ENCODE results near the gene EEPD1. TPM values are rescaled to one million over a fixed set of nuclear protein-coding genes. Genes with fewer than 3 reads are reported as not detected.

EEPD1 gene
- total RNA-seq, 2 donors from 2014 or later: 8.2 to 10.0 TPM

- Histone ChIP-seq H3K4me3 (no peak overlapping the region), H3K9ac (ENCODE audit: low read depth in 2 of 2, low read length in 2 of 2) (no peak overlapping the region), H3K9me3 (no peaks in the 10 kb centered on the region), H3K36me3 (no peaks in the 10 kb centered on the region), H3K27ac (peak overlapping the region; percentile 48), H3K4me1 (peaks cover 29% of the 10 kb centered on the region), H3K27me3 (no peaks in the 10 kb centered on the region)
- intact Hi-C loops (cut with DNase I): no loop called here
- TF ChIP-seq CTCF (IDR thresholded peaks at IDR 0.05): no peak
- DNase-seq: no peak
These were observed 112.6 kb downstream of the EEPD1 start for GRCh38 chr7:36265680-36266079.

- Histone ChIP-seq H3K4me1 (peaks cover 29% of the 10 kb centered on the region), H3K9ac (ENCODE audit: low read depth in 2 of 2, low read length in 2 of 2) (no peak overlapping the region), H3K27me3 (no peaks in the 10 kb centered on the region), H3K4me3 (no peak overlapping the region), H3K36me3 (no peaks in the 10 kb centered on the region), H3K9me3 (no peaks in the 10 kb centered on the region), H3K27ac (no peak overlapping the region)
- intact Hi-C loops (cut with DNase I): no loop called here
- no peak for DNase-seq
- no peak for TF ChIP-seq CTCF (IDR thresholded peaks at IDR 0.05)
These were observed 113.1 kb downstream of the EEPD1 start for GRCh38 chr7:36266190-36266589.

- no peaks in the 10 kb centered on the region for H3K9me3 ChIP-seq
- no peak overlapping the region for H3K9ac ChIP-seq (ENCODE audit: low read depth in 2 of 2, low read length in 2 of 2)
- DNase-seq: no peak
- intact Hi-C loops (cut with DNase I): no loop called here
- no peak for TF ChIP-seq CTCF (IDR thresholded peaks at IDR 0.05)
- no peaks in the 10 kb centered on the region for H3K36me3 ChIP-seq
- peaks cover 29% of the 10 kb centered on the region for H3K4me1 ChIP-seq
- no peaks in the 10 kb centered on the region for H3K27me3 ChIP-seq
- no peak overlapping the region for H3K4me3 ChIP-seq
- H3K27ac ChIP-seq: no peak overlapping the region
These were observed 113.6 kb downstream of the EEPD1 start for GRCh38 chr7:36266683-36267082.

- Histone ChIP-seq H3K9me3 (no peaks in the 10 kb centered on the region), H3K9ac (ENCODE audit: low read depth in 2 of 2, low read length in 2 of 2) (no peak overlapping the region), H3K27ac (no peak overlapping the region), H3K4me3 (no peak overlapping the region), H3K4me1 (no peaks in the 10 kb centered on the region), H3K27me3 (no peaks in the 10 kb centered on the region), H3K36me3 (no peaks in the 10 kb centered on the region)
- DNase-seq: no peak
- intact Hi-C loops (cut with DNase I): no loop called here
- TF ChIP-seq CTCF (IDR thresholded peaks at IDR 0.05): no peak
These were observed 119.1 kb downstream of the EEPD1 start for GRCh38 chr7:36272211-36272566.

- DNase-seq: no peak
- no peaks in the 10 kb centered on the region for H3K27me3 ChIP-seq
- no peaks in the 10 kb centered on the region for H3K36me3 ChIP-seq
- H3K4me1 ChIP-seq: no peaks in the 10 kb centered on the region
- no peak for TF ChIP-seq CTCF (IDR thresholded peaks at IDR 0.05)
- H3K9ac ChIP-seq (ENCODE audit: low read depth in 2 of 2, low read length in 2 of 2): no peak overlapping the region
- H3K4me3 ChIP-seq: no peak overlapping the region
- no peak overlapping the region for H3K27ac ChIP-seq
- intact Hi-C loops (cut with DNase I): no loop called here
- no peaks in the 10 kb centered on the region for H3K9me3 ChIP-seq
These were observed 119.7 kb downstream of the EEPD1 start for GRCh38 chr7:36272567-36273269.
